PC-3 (cell line): Measurements from ENCODE around the gene MAP3K5.

ENCODE experiments used
- EZH2 ChIP-seq: fragments of 300-600 bp; sonication (generic); IDR thresholded peaks from one replicate; pipeline ENCODE4 v1.6.1; 2017; ENCODE audit warnings: antibody characterized with exemption, mild to moderate bottlenecking, low read length; ENCODE audit not compliant: unreplicated experiment
- TF ChIP-seq, protein P1 (sequence below): fragments of 300-600 bp; sonication (generic); conservative IDR thresholded peaks from 2 replicates; pipeline ENCODE4 v1.5.1; 2017; ENCODE audit warnings: antibody characterized with exemption, low read depth, mild to moderate bottlenecking, low read length

DNA sequence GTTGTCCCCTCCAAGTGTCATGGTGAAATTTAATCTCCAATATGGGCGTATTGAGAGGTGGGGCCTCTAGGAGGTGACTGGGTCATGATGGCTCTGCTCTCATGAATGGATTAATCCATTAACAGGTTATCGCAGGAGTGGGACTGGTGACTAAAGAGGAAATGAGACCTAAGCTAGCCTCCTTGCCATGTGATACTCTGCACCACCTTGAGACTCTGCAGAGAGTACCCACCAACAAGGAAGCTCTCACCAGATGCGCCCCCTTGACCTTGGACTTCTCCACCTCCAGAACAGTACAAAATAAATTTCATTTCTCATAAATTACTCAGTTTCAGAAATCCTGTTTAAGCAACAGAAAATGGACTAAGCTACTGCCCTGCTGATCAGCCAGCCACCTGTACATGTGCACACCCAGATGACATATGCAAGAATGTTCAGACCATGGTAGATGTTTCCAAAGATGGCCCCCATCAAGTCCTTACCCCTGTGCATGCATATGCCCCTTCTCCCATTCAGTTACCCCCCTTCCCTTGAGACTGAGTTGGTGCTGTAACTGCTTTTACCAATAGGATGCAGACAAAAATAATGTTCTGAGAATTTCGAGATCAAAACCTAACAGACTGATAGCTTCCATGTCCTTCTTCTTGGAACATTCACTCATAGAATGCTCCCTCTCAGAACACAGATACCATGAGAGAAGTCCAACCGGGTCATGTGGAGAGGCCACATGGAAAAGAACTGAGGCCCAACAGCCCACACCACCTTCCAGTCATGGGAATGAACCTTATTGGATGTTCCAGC lies 28.4 kb downstream of the MAP3K5 start:
- TF ChIP-seq, protein P1, sequence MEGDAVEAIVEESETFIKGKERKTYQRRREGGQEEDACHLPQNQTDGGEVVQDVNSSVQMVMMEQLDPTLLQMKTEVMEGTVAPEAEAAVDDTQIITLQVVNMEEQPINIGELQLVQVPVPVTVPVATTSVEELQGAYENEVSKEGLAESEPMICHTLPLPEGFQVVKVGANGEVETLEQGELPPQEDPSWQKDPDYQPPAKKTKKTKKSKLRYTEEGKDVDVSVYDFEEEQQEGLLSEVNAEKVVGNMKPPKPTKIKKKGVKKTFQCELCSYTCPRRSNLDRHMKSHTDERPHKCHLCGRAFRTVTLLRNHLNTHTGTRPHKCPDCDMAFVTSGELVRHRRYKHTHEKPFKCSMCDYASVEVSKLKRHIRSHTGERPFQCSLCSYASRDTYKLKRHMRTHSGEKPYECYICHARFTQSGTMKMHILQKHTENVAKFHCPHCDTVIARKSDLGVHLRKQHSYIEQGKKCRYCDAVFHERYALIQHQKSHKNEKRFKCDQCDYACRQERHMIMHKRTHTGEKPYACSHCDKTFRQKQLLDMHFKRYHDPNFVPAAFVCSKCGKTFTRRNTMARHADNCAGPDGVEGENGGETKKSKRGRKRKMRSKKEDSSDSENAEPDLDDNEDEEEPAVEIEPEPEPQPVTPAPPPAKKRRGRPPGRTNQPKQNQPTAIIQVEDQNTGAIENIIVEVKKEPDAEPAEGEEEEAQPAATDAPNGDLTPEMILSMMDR = no peak
- TF ChIP-seq EZH2 = no peak
